Measurements from ENCODE around the gene CYB561A3.

Gene CYB561A3

DNA sequence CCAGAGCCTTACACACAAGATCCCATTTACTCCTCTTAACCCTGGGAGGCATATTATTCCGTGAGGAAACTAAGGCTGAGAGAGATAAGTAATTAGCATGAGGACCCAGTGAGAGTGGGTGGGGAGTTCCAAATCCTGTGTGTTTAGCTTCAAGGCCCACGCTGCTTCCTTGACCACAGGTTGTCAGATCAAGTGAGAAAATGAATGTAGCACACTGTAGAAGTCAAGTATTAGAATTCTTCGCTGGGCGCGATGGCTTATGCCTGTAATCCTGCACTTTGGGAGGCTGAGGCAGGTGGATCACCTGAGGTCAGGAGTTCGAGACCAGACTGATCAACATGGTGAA is 3.8 kb downstream of the CYB561A3 start:
- H3K27ac ChIP-seq, result no peak overlapping the region
- in situ Hi-C loops (cut with HindIII; ENCODE audit: low pct_ligation_motif_present, low sequenced_read_pairs), result no loop called here
- DNase-seq, result no peak
- TF ChIP-seq, protein P1, sequence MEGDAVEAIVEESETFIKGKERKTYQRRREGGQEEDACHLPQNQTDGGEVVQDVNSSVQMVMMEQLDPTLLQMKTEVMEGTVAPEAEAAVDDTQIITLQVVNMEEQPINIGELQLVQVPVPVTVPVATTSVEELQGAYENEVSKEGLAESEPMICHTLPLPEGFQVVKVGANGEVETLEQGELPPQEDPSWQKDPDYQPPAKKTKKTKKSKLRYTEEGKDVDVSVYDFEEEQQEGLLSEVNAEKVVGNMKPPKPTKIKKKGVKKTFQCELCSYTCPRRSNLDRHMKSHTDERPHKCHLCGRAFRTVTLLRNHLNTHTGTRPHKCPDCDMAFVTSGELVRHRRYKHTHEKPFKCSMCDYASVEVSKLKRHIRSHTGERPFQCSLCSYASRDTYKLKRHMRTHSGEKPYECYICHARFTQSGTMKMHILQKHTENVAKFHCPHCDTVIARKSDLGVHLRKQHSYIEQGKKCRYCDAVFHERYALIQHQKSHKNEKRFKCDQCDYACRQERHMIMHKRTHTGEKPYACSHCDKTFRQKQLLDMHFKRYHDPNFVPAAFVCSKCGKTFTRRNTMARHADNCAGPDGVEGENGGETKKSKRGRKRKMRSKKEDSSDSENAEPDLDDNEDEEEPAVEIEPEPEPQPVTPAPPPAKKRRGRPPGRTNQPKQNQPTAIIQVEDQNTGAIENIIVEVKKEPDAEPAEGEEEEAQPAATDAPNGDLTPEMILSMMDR (IDR thresholded peaks at IDR 0.05; ENCODE audit: low read depth, low read length, missing control alignments), result no peak
- no peaks in the 10 kb centered on the region for H3K27me3 ChIP-seq (replicated peaks)
- H3K4me3 ChIP-seq (ENCODE audit: low read depth, low read length), result no peak overlapping the region
- peaks cover 9% of the 10 kb centered on the region for H3K36me3 ChIP-seq (replicated peaks)

DNA sequence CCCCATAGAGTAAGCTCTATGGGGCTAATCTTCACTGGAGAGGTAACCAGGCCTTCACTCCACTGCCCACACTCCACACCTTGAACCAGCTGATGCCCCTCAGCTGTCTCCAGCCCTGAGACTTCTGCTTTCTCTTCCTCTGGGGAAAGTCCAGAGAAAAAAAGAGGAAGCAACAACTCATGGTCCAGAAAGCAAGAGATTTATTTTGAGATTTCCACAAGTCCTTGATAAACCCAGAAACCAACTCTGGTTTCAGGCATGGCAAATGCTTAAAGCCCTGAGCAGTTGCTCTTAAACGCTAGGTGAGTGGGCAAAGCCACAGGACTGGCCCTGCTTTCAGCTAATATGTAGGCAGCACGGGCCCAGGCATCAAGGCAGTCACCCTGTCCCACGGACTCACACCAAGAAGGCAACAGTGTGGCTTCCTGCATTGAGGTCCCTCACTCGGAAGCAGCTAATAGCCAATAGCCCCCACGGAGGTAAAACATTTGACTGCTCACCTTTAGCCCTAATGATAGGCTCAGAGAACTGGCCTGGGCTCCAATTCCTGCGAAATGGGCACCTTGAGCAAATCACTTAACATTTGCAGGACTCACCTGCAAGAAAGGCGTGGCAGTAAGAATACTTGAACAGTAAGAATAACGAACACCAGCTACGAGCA is 4.3 kb downstream of the CYB561A3 start:
- TF ChIP-seq, protein P1 (IDR thresholded peaks at IDR 0.05; ENCODE audit: low read depth, low read length, missing control alignments), result no peak
- DNase-seq, result no peak
- no peak overlapping the region for H3K27ac ChIP-seq
- no peak overlapping the region for H3K4me3 ChIP-seq (ENCODE audit: low read depth, low read length)
- peaks cover 12% of the 10 kb centered on the region for H3K36me3 ChIP-seq (replicated peaks)
- H3K27me3 ChIP-seq (replicated peaks), result no peaks in the 10 kb centered on the region
- in situ Hi-C loops (cut with HindIII; ENCODE audit: low pct_ligation_motif_present, low sequenced_read_pairs), result no loop called here

DNA sequence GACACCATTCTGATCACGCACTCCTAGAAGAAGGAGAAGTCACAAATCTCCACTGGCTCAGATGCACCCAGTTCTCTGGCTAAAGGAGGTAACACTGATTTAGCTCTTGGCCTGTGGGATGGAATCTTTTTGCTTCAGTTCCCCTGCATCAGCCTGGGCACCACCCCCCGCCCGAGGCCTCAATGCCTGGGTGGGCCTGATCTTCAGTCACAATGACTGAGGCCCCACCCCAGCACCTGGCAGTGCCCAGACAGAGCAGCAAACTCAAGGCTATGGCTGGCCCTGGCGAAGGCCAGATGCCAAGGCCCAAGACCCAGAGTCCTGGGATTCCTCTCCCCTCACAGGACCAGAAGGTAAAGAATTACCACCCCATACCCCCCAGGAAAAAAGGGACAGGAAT is 5.0 kb downstream of the CYB561A3 start:
- Histone ChIP-seq H3K27me3 (replicated peaks) (no peaks in the 10 kb centered on the region), H3K27ac (no peak overlapping the region), H3K4me3 (ENCODE audit: low read depth, low read length) (no peak overlapping the region), H3K36me3 (replicated peaks) (peaks cover 17% of the 10 kb centered on the region)
- in situ Hi-C loops (cut with HindIII; ENCODE audit: low pct_ligation_motif_present, low sequenced_read_pairs), result no loop called here
- DNase-seq, result no peak
- TF ChIP-seq, protein P1 (IDR thresholded peaks at IDR 0.05; ENCODE audit: low read depth, low read length, missing control alignments), result no peak

DNA sequence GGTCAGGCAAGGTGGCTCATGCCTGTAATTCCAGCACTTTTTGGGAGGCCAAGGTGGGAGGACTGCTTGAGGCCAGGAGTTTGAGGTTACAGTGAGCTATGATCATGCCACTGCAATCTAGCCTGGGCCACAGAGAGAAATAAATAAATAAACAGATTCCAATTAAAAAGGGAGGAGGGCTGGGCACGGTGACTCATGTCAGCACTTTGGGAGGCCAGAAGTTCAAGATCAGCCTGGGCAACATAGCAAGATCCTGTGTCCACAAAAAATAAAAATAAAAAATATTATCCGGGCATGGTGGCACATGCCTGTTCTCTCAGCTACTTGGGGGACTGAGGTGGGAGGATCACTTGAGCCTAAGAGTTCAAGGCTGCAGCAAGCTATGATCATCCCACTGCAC is 7.5 kb downstream of the CYB561A3 start:
- H3K36me3 ChIP-seq (replicated peaks), result peaks cover 32% of the 10 kb centered on the region
- in situ Hi-C loops (cut with HindIII; ENCODE audit: low pct_ligation_motif_present, low sequenced_read_pairs), result no loop called here
- no peak overlapping the region for H3K4me3 ChIP-seq (ENCODE audit: low read depth, low read length)
- no peak for DNase-seq
- TF ChIP-seq, protein P1 (IDR thresholded peaks at IDR 0.05; ENCODE audit: low read depth, low read length, missing control alignments), result no peak
- H3K27me3 ChIP-seq (replicated peaks), result no peaks in the 10 kb centered on the region
- no peak overlapping the region for H3K27ac ChIP-seq

DNA sequence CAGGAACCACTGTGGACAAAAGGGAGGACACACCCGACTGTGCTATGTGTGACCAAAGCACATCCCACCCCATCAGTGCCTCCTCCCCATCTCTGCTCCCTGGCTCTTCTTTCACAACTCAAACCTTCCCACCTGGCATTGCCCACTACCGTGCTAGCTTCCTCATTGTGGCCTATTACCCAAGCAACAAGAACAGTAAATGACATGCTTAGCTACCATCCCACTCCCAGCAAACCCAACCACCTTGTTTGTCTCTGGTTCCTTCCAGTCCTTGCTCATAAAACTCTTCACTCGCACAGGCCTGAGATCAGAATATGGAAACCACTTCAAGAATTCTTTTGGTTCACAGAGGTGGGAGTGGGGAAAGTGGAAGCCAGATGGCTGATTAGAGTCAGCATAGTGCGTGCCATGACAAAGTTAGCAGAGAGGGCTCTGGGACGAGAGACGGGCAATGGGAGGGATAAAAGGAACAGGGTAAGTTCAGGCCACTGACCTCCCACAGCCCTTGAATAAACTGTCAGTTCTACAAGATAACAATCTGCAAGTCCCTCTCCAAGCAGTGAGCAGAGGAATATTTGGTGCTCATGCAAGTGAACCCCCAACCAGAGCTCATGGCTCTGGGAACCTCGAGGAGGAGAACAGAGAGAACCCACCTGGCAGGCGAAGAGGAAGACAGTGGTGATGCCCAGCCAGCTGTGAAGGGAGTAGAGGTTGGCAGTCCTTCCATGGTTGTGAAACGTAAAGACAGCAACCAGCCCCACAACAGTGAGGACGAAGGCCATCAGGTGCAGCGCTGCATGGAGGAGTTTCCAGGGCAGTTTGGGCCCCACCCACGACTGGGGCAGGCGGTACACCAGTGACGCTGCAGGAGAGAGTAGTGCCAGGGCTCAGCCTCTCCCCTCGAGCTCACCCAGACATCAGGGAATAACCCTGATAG is 8.3 kb downstream of the CYB561A3 start:
- in situ Hi-C loops (cut with HindIII; ENCODE audit: low pct_ligation_motif_present, low sequenced_read_pairs), result no loop called here
- peaks cover 39% of the 10 kb centered on the region for H3K36me3 ChIP-seq (replicated peaks)
- H3K4me3 ChIP-seq (ENCODE audit: low read depth, low read length), result no peak overlapping the region
- no peak for DNase-seq
- no peaks in the 10 kb centered on the region for H3K27me3 ChIP-seq (replicated peaks)
- TF ChIP-seq, protein P1 (IDR thresholded peaks at IDR 0.05; ENCODE audit: low read depth, low read length, missing control alignments), result no peak
- H3K27ac ChIP-seq, result no peak overlapping the region

All from brain microvascular endothelial cell (primary cell).